HepG2 (cell line): ENCODE measurements around the gene LITAFD. TPM values are rescaled to one million over a fixed set of nuclear protein-coding genes. Genes with fewer than 3 reads are reported as not detected.

Source experiments
- E2F2 ChIP-seq: sonication (generic); formaldehyde crosslinking; IDR thresholded peaks from 2 replicates; pipeline ENCODE4 v1.4.0; 2020; ENCODE audit warnings: missing genetic modification reagents, borderline replicate concordance
- EED ChIP-seq: sonication (generic); formaldehyde crosslinking; IDR thresholded peaks from 2 replicates; pipeline ENCODE4 v1.5.0; 2020; ENCODE audit warnings: mild to moderate bottlenecking, missing genetic modification reagents
- FLYWCH1 ChIP-seq: sonication (generic); formaldehyde crosslinking; IDR thresholded peaks from 2 replicates; pipeline ENCODE4 v1.8.1; 2023; ENCODE audit warnings: mild to moderate bottlenecking, missing genetic modification reagents
- HCFC1 ChIP-seq: fragments of 150-350 bp; IDR thresholded peaks from 2 replicates; pipeline ENCODE4 v1.6.1; 2014; ENCODE audit warnings: low read depth, low read length
- HNRNPL ChIP-seq: fragments of 200-400 bp; formaldehyde crosslinking; IDR thresholded peaks from 2 replicates; pipeline ENCODE4 v1.6.1; 2017; ENCODE audit warnings: mild to moderate bottlenecking, low read depth, low read length
- NRL ChIP-seq: sonication (generic); formaldehyde crosslinking; IDR thresholded peaks from 2 replicates; pipeline ENCODE4 v1.5.0; 2020; ENCODE audit warnings: missing genetic modification reagents, mild to moderate bottlenecking, moderate library complexity, borderline replicate concordance
- REXO4 ChIP-seq: sonication (generic); formaldehyde crosslinking; IDR thresholded peaks from 2 replicates; pipeline ENCODE4 v1.8.0; 2022; ENCODE audit warnings: missing genetic modification reagents, mild to moderate bottlenecking, borderline replicate concordance
- SKI ChIP-seq: fragments of 450-650 bp; IDR thresholded peaks from one replicate; pipeline ENCODE4 v1.6.1; 2018; ENCODE audit warnings: mild to moderate bottlenecking; ENCODE audit not compliant: partially characterized antibody
- SKIL ChIP-seq: sonication (generic); formaldehyde crosslinking; IDR thresholded peaks from 2 replicates; pipeline ENCODE4 v1.8.0; 2022; ENCODE audit warnings: missing genetic modification reagents, mild to moderate bottlenecking, moderate library complexity, borderline replicate concordance
- TBL1XR1 ChIP-seq: fragments of 150-350 bp; IDR thresholded peaks from 2 replicates; pipeline ENCODE4 v1.6.1; 2014; ENCODE audit warnings: borderline replicate concordance, low read length; ENCODE audit not compliant: partially characterized antibody
- TFDP1 ChIP-seq: IDR thresholded peaks from 2 replicates; pipeline ENCODE4 v1.6.1; 2016; ENCODE audit warnings: missing compliant biosample characterization, missing genetic modification reagents, borderline replicate concordance
- TIGD3 ChIP-seq: sonication (generic); formaldehyde crosslinking; IDR thresholded peaks from 2 replicates; pipeline ENCODE4 v1.5.1; 2020; ENCODE audit warnings: mild to moderate bottlenecking, missing genetic modification reagents, borderline replicate concordance
- YY1 ChIP-seq: IDR thresholded peaks from 2 replicates; pipeline ENCODE4 v1.6.1; 2011; ENCODE audit warnings: low read length, low read depth, moderate library complexity, mild to moderate bottlenecking; ENCODE audit not compliant: insufficient read depth, insufficient replicate concordance
- ZC3H13 ChIP-seq: sonication (generic); formaldehyde crosslinking; IDR thresholded peaks from 2 replicates; pipeline ENCODE4 v1.8.1; 2023; ENCODE audit warnings: mild to moderate bottlenecking, missing genetic modification reagents, moderate library complexity
- ZMAT3 ChIP-seq: sonication (generic); formaldehyde crosslinking; conservative IDR thresholded peaks from 2 replicates; pipeline ENCODE4 v1.7.0; 2021; ENCODE audit warnings: missing genetic modification reagents
- ZNF33B ChIP-seq: sonication (generic); formaldehyde crosslinking; IDR thresholded peaks from 2 replicates; pipeline ENCODE4 v1.5.1; 2020; ENCODE audit warnings: mild to moderate bottlenecking, missing genetic modification reagents
- ZNF543 ChIP-seq: sonication (generic); formaldehyde crosslinking; IDR thresholded peaks from 2 replicates; pipeline ENCODE4 v1.4.0; 2020; ENCODE audit warnings: mild to moderate bottlenecking, missing genetic modification reagents
- ZNF546 ChIP-seq: sonication (generic); formaldehyde crosslinking; conservative IDR thresholded peaks from 2 replicates; pipeline ENCODE4 v1.8.1; 2023; ENCODE audit warnings: mild to moderate bottlenecking, missing genetic modification reagents
- ZNF547 ChIP-seq: sonication (generic); formaldehyde crosslinking; IDR thresholded peaks from 2 replicates; pipeline ENCODE4 v1.5.1; 2020; ENCODE audit warnings: mild to moderate bottlenecking, missing genetic modification reagents
- ZNF615 ChIP-seq: sonication (generic); formaldehyde crosslinking; IDR thresholded peaks from 2 replicates; pipeline ENCODE4 v1.5.0; 2020; ENCODE audit warnings: mild to moderate bottlenecking, missing genetic modification reagents, borderline replicate concordance
- ZNF782 ChIP-seq: sonication (generic); formaldehyde crosslinking; IDR thresholded peaks from 2 replicates; pipeline ENCODE4 v1.4.0; 2020; ENCODE audit warnings: missing genetic modification reagents, mild to moderate bottlenecking, borderline replicate concordance
- ZNF839 ChIP-seq: sonication (generic); formaldehyde crosslinking; IDR thresholded peaks from 2 replicates; pipeline ENCODE4 v1.4.0; 2020; ENCODE audit warnings: missing genetic modification reagents, mild to moderate bottlenecking, borderline replicate concordance
- polyA plus RNA-seq, 8 experiments: library from polyadenylated mRNA; depleted of rRNA in 3 of 8; stranded (reverse) in 7 of 8; unstranded in 1 of 8; fragments of >200 nt; fragmentation: Illumina TruSeq in 4 of 8; extraction: Trizol in 4 of 8; gene quantifications; 2 replicates each; pipeline versions ENCODE4 v1.2.1 to v1.2.3, GENCODE V29; 2011 to 2016; ENCODE audit warnings: low read depth in 4 of 8, missing spikeins in 1 of 8, mixed read lengths in 1 of 8; ENCODE audit not compliant: insufficient read depth in 1 of 8
- total RNA-seq, 5 experiments: library from RNA; depleted of rRNA; stranded (reverse); fragments of >200 nt; fragmentation: Illumina TruSeq; extraction: Trizol; gene quantifications; 2 replicates each; pipeline ENCODE4 v1.2.3, GENCODE V29; 2016; ENCODE audit warnings: low read depth in 1 of 5

Gene LITAFD
- total and polyA plus RNA-seq, 2 of the 13 experiments (the other 11 are each of a cell fraction or from before 2014, with no cell fraction given) = not detected

- no peak; the same call in 1 of the 2 replicates for TF ChIP-seq ZNF839 (CRISPR knock-in tag)
- 0 out of 2 replicates have a peak, but pooled peaks have one; percentile 27 for TF ChIP-seq TIGD3 (CRISPR knock-in tag)
- 0 out of 2 replicates have a peak, but pooled peaks have one; percentile 21 for TF ChIP-seq TFDP1 (CRISPR knock-in tag)
- peak; percentile 14; the same call in 1 of the 2 replicates for TF ChIP-seq ZNF782 (CRISPR knock-in tag)
- no peak for TF ChIP-seq SKIL (CRISPR knock-in tag)
- TF ChIP-seq YY1 = peak; percentile 10
- TF ChIP-seq HNRNPL = peak; percentile 74; the same call in 1 of the 2 replicates
- no peak for TF ChIP-seq FLYWCH1 (CRISPR knock-in tag)
- no peak for TF ChIP-seq ZNF546
- TF ChIP-seq E2F2 (CRISPR knock-in tag) = 0 out of 2 replicates have a peak, but pooled peaks have one; percentile 37
- no peak; the same call in none of the 2 replicates for TF ChIP-seq ZC3H13
- TF ChIP-seq REXO4 (CRISPR knock-in tag) = no peak
- TF ChIP-seq ZNF33B (CRISPR knock-in tag) = peak; percentile 27; the same call in 1 of the 2 replicates
- no peak for TF ChIP-seq NRL
- TF ChIP-seq ZNF543 (CRISPR knock-in tag) = peak; percentile 22; the same call in 1 of the 2 replicates
- TF ChIP-seq HCFC1 = no peak
- TF ChIP-seq ZMAT3 (CRISPR knock-in tag) = no peak; the same call in 1 of the 2 replicates
- no peak for TF ChIP-seq TBL1XR1
- no peak for TF ChIP-seq ZNF547 (CRISPR knock-in tag)
- 0 out of 2 replicates have a peak, but pooled peaks have one; percentile 38 for TF ChIP-seq EED
- no peak for TF ChIP-seq ZNF615 (CRISPR knock-in tag)
- no peak for TF ChIP-seq SKI
Measured at GRCh38 chr16:8867216-8867931, 14.8 kb upstream of the LITAFD start (continued).
